NCI-H2171 treated with DMSO at 0.1 percent for 48 hours (cell line): Measurements from ENCODE around the gene POLG2.
A peak's percentile ranks its signal among the peaks of the same experiment; 100 is the strongest.

ENCODE experiments used
- DNase-seq: peaks from one replicate; lab custom pipeline; 2025; lab: John Stamatoyannopoulos, UW

Gene POLG2

DNA sequence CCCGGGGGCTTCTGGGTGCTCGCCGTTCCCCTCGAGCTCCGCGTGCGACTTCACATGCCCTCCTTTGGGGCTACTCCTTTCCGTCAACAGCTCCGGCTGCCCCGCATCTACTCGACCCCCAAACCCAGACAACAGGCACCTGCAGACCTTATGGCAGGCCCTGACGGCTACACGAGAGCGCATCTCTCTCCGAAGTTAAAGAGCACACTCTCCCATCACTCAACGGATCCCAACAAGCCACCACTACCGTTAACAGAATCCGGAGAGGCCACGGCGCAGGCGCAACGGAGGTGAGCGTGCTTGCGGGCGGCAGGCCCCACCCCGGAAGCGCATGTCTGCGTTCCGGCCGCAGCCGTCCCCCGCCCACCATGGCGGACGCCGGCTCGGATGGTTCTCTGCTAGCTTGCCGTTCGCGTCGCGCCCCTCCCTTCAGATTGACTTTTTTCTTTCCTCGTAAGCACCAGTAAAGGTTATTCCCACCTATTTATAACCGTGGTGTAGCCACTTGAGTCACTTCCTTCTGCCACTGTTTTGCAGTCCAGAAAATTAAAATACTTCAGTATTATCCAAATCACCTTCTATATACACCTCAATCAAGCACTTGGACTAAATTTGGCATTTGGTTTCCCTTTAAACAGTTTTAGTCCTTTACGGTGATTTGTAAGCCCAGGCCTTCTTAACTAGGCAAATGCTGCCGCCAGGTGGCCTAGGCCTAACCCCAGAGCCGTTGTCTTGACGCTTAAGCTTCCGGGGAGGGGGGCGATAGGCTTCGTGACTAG is at the start of gene POLG2:
Gene POLG2, minus strand, starts transcription at position 269 of the 779 bp plus-strand sequence. Its CDS starts 86 bp downstream, at position 183.
- peak; percentile 94 for DNase-seq

DNA sequence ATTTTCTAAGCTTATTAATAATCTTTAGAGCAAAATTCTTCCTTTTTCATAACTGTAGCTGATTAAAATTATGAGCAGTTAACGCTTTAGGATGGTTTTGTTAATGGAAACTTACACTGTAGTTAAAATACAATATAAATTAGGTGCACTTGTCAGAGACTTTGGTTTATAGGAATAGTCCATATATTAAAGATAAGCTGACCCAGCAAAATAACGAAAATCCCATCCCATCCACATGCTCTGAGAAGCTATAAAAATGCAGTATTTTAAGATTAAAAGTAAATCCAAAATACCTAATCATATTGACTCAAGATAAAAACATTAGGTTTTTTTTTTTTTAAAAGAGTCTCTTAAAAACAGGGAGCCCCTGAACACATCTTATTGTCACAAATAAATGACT is 47.9 kb upstream of the POLG2 start:
- DNase-seq = no peak

DNA sequence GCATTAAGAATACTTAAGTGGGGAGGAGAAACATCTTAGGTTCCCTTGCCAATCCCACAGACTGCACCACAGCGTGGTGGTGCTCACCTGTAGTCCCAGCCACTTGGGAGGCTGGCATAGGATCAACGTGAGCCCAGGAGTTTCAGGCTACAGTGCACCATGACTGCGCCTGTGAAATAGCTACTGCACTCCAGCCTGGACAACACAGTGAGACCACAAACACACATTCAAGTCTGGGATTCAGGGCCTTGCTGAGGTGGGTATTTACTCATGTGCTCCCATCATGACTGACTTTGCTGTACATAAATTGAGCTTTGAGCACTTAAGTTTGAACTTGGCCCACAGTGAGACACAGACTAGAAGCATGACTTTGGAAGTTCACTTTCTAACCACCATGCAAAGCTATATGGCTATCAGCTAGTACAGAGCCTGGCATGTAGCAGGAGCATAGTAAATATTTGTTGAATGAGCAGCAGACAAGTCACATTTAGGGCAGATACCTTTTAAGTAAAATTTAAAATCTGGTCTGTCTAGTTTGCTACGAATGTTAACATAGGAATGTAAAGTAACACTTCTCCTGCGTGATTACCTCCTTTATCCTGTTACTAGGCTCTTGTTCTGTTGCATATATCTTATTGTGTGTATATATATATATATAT is 43.4 kb upstream of the POLG2 start:
- DNase-seq = no peak

DNA sequence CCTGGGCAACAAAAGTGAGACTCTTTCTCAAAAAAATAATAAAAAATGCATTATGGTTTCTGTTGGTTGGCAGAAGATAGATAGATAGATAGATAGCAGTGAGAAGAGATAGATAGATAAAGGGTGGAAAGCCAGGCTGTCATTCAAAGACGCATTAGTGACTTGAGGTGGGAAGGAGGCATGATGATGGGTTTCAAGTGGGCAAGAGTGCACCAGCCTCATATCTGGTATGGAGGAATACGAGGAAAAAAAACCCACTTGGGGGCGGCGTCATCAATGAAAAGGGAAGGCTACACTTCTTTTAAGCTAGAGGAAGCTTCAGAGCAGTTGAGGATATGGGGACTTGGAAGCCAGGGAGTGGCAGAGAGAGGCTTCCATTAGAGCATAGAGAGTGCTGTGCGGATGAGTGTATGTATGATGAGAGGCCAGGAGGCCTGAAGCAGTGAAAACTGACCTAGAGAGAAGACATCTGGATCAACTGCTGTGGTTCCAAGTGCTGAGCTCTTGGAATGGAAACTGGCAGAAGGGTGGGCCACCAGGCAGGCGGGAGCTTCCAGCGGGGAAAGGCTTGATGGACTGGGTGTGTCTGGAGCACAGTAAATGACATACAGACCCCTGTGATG is 41.8 kb upstream of the POLG2 start:
- DNase-seq = no peak

DNA sequence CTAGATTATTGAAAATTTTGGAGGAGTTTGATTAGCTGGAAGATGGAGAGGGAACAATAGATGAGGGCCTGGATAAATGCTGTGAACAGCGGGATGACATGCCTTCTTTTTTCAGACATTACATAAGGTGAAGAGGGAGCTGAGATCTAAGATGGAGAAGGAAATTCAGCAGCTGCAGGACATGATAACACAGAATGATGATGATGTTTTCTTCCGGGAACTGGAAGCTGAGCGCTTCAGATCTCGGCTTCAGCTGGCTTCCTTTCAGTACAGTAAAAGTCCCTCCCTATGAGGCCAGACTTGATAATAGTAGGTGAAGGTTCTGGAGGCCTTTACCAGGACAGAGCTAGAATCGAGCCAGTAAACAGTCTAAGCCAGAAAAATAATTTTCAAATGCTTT is 40.6 kb upstream of the POLG2 start:
- DNase-seq = no peak

DNA sequence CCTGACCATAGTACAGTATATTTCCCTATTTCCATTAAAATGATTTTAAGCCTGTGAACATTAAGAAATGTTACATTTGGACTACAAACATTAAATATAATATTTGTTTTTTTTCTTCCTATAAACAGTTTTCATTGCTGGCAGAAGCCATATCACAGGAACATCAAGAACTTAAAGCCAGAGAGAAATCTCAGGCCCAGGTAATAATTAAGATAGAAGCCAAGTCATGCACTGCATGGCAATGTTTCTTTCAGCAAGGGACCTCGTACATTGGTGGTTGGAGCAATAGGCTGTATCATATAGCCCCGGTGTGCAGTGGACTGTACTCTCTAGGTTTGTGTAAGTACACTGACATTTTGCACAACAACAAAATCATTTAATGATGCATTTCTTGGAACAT is 40.1 kb upstream of the POLG2 start:
- no peak for DNase-seq

DNA sequence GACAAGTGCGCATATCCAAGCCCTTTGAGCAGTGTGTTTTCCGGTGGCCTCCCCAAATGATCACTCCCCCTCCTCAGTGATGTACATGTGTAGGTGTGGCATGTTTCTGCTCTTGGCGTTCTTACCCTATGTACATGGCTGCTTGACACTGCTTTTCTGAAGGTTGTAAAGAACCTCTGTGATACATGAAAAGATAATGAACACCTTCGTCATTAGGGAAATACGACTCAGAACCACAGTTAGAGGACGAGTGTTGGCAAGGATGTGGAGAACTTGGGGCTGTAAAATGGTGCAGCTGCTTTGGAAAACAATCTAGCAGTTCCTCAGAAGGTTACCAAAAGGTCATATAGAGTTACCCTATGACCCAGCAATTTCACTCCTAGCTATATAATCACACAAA is 38.5 kb upstream of the POLG2 start:
- no peak for DNase-seq

DNA sequence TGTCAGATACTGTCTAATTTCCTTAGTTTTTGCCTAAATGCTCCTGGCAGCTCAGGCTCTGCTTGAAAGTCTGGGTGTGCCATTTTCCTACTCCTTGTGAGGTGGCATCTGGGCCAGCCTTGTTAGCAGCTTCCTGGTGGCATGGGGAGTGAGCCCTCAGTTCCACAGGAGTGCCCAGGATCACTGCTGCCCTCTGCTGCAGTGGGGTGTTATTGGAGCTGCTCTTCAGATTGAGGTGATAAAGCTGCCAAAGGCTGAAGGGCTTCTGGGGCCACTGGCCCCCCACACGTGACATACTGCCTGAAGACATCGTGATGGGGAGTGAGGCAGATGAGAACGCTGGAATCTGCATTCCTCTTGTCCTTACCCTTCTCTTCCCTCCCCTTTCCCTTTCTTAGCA is 37.3 kb upstream of the POLG2 start:
- DNase-seq = no peak

DNA sequence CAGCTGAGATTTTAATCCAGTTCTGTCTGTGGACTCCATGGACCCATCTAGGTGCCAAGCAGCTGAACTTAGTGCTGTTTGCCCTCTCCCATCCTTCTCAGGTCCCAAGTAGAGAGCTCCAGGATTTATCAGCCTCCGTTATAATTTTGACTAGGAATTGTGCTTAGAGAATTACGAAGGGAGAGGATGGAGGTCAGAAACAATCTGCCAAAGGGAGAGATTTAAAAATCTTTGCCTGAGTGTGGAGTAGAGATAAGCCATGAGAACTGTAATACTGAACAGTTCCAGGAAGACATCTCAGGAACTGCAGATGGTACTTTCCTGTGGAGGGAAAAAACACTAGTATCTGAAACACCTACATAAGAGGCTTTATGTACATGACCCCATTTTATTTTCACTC is 36.9 kb upstream of the POLG2 start:
- DNase-seq = no peak

DNA sequence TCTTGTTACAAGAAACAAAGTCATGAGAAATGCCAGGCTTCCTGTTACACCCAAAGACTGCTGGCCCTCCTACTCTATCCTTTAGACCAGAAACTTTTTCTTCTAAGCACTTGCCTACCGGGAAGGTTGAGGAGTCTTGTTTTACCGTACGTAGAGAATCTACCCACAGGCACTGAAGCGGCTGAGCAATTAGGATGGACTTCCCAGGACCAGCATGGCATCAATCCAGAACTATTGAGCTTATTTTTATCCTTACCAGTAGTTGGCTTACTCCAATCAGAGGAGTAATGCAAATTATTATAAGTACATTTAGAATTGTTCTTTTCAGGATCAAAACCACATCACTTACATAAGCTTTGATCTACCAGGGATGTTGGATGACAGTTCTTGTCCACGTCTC is 35.6 kb upstream of the POLG2 start:
- no peak for DNase-seq

DNA sequence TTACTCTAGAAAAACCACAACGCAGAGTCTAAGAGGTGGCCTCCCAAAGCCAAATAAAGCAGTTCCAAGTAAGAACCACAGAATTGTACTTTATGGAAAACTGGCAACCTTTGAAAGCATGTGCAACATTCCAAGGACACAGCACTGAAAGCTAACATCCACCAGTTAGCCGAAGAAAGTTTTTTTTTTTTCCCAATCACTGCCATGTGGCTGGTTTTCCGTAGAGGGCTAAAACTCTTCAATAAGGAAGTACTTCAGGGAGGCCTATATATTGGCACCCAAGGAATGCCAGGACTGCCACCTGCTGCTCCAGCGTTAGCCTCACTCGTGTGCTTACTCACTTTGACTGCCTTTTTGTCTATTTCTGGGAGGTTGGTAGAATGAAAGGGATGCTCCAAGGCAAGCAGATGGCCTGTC is 35.1 kb upstream of the POLG2 start:
- no peak for DNase-seq

DNA sequence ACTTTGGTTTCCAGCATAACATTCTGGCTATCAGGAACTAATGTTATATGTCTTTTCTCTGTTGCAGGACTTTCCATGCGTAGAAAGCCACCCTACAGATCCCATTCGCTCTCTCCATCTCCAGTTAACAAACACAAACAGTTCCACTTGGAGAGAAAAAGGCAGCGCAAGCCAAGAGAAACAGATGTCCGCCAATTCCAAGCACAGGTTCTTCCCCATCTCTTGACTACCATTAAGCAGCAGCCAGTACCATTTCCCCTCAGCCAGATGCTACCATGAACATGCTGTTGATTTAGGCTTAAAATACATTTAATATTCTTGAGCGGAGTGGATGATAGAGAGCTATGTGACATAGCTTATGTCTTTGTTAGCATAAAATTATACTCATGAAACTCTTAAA is 32.4 kb upstream of the POLG2 start:
- DNase-seq = no peak

DNA sequence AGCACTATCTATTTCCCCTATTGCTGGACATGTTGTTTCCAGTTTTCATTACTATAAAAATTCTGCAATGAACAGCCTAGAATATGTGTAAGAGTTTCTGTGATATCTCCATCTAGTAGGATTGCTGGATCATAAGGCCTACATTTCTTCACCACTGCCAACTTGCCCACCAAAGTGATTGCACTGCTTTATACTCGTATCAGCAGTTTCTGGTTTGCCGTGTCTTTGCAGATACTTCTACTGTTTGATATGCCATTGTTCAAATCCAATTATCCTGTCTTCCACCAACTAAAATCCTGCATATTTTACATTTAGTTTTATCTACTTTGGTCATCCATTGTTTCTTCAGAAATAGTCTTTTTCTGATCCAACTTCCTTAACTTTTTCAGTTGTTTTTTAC is 31.1 kb upstream of the POLG2 start:
- DNase-seq = no peak

DNA sequence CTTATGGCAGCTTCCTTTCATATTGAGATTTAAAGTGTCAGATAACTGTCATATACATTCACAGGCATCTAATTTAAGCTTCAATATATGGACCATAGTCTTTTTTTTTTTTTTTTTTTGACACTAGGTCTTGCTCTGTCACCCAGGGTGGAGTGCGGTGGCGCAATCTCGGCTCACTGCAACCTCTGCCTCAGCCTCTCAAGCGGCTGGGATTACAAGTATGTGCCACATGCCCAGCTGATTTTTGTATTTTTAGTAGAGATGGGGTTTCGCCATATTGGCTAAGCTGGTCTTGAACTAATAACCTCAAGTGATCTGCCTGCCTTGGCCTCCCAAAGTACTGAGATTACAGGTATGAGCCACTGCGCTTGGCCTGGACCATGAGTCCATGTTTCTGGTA is 23.5 kb upstream of the POLG2 start:
- no peak for DNase-seq

DNA sequence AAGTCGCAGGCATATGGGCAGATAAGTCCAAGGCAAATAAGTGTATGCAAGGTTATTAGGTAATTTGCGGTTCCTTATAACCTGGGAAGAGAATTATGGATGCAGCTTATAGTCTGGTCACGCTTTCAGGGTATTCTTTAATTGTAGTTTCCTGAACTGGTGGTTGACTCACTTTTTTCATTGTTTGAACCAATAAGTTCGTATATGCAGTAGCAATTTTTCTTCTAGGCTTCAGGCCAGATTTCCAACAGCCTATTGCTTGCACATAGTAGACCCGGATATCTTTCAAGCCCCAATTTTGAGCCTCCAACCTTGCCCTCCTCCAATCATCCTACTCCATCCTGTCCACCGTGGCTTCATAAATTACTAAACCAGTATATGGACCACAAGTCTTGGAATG is 22.7 kb upstream of the POLG2 start:
- no peak for DNase-seq

DNA sequence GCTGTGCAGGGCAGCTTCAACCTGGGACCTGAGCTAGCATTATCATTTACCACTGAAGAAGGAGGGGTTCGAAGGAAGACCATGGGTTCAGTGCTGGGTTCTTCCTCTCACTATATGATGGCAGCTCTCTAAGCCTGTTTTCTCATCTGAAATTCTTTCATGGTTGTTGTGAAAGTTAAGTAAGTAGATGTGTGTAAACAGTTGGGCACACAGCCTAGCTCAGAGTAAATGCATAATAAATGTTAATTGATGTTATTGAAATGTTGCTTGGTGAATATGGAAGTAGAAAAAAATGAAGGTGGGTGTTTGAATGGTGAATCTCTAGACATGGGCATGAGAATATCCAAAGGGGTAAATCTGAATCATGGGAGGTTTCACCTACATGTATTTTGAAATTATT is 19.0 kb upstream of the POLG2 start:
- DNase-seq = no peak

DNA sequence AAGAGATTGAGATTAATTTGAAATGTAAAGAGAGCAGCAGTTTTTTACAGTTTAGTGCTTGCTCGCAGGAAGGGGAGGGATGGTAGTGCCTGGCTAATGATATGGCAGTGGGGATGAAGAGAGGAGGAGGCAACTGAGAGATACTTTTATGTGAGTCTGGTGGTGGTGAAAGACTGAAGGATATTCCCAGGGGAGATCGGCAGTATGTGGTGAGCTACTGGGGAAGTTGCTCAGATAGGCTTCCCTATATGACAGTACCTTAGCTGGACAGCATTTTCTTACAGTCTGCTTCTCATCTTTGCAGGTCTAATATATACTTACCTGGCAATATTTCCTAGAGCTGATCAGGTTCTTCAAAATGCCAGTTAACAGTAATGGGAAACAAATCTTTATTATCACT is 18.6 kb upstream of the POLG2 start:
- DNase-seq = no peak

DNA sequence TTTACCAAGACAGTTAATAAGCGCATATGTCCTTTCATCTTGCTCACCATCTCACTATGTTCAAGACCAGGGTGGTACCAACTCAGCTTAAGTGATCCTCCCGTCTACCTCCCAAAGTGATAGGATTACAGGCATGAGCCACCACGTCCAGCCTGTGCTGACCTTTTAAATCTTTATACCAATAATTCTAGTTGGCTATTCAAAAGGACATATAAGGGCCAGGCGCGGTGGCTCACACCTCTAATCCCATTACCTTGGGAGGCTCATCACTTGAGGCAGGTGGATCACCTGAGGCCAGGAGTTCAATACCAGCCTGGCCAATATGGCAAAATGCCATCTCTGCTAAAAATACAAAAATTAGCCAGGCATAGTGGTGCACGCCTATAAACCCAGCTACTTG is 12.3 kb upstream of the POLG2 start:
- no peak for DNase-seq

DNA sequence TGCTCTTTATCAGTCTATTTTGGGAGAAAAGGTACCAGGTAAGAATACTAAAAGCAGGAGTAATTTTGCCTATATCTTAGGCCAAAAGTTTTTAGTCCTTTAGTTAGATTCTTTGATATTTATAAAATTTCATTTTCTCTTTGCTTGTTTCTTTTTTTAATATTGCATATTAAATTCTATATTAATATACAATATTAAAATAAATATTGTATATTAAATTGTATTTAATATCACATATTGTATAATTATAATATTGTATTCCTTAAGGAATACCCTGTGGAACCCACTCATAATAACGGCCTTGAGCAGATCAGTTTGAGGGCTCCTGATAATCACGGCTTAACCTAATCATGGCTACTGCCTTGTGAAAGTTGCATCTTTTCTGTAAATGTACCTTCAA is 11.8 kb upstream of the POLG2 start:
- DNase-seq = no peak

DNA sequence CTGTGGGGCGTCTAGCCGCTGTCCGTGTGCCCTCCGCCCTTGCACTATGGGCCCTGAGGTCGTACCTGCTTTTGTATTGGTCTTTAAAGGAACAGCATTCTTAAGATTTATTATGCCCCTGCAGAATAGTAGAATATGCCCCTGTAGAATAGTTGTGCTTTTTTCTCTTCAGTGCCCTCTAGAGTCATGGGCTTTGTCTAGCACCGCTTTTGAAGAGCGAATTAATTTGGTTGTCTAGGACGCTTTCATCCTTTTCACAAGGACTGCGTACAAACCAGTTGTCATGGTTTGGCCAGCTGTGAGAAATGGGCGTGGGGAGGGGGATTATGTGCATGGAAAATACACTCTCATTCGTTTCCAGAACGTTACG is 10.5 kb upstream of the POLG2 start:
- peak; percentile 76 for DNase-seq

DNA sequence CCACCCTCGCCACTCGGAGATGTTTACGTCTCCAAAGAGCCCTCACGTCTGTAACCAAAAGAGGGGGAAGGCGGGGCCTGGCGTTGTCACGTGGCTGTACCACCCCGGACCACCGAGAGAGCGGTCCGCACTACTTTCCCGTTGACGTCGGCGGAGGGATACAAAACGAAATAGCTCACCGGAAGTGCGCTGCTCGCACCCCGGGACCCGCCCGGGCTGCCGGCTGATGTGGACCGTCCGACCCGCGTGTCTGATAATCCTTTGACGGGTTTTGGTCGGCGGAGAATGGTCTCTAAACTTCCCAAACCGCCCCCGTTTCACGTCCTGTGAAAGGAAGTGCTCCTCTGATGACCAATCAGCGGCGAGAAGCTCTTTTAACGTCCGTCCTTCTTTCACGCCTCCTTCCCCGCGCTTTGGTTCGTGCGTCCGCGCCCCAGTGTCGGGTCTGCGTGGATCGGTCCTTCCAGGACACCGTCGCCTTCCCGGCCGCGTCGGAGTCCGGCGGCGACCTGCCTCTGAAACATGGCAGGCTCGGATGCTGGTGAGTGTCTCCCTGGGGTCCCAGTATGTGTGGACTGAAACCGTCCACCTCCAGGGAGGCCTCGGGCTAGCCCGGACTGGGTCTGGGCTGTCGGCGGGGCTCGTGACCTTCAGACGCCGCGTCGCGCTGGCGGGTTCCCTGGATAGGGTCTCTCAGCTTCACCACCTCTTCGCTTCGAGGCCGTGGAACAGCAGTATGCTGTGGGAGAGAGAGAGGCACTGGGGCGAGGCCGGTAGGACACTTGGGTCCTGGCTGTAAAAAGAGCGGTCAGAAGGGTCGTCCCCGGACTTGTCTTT is 9.9 kb upstream of the POLG2 start, which contains the start of gene CEP95:
Gene CEP95, plus strand, starts transcription at position 402 of the 837 bp plus-strand sequence. Its CDS starts 121 bp downstream, at position 523.
- peak; percentile 99 for DNase-seq

DNA sequence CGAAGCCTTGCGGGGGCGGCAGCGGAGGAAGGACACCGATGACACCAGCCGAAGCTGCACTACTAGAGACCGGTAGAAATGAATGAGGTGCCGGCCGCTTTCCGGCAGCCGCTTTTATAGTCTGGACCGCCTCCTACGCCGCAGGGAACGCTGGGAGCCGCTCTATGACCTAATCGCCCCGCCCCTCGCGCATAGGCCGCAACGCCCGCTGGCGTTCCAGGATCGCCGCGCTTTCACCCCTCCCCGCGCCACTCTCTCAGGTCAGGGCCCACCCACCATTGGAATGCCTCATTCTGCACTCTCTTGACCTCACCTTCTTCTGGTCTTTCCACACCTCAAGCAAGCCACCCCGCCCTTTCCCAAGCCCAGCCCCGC is 9.3 kb upstream of the POLG2 start, which contains the start of gene DDX5:
Gene DDX5, minus strand, starts transcription at position 89 of the 375 bp plus-strand sequence. CDS start 170 bp downstream, outside the sequence.
- DNase-seq = peak; percentile 99
